GM12891 (cell line): ENCODE data around the gene NT5C1A.

Experiments used
- PAX5 ChIP-seq: IDR thresholded peaks from 2 replicates; pipeline ENCODE4 v1.6.1; 2011; ENCODE audit warnings: low read length, moderate library complexity, mild to moderate bottlenecking; ENCODE audit not compliant: insufficient read depth, severe bottlenecking
- POLR2A ChIP-seq: IDR thresholded peaks from 2 replicates; pipeline ENCODE4 v1.6.1; 2011; ENCODE audit warnings: low read depth, low read length, control low read depth
- POLR2AphosphoS5 ChIP-seq: IDR thresholded peaks from 2 replicates; pipeline ENCODE4 v1.6.1; 2011; ENCODE audit warnings: low read depth, low read length, control low read depth
- POU2F2 ChIP-seq: IDR thresholded peaks from 2 replicates; pipeline ENCODE4 v1.6.1; 2011; ENCODE audit warnings: low read depth, mild to moderate bottlenecking, control low read depth, low read length, moderate library complexity
- TAF1 ChIP-seq: IDR thresholded peaks from 2 replicates; pipeline ENCODE4 v1.6.1; 2011; ENCODE audit warnings: low read depth, low read length, control low read depth

DNA sequence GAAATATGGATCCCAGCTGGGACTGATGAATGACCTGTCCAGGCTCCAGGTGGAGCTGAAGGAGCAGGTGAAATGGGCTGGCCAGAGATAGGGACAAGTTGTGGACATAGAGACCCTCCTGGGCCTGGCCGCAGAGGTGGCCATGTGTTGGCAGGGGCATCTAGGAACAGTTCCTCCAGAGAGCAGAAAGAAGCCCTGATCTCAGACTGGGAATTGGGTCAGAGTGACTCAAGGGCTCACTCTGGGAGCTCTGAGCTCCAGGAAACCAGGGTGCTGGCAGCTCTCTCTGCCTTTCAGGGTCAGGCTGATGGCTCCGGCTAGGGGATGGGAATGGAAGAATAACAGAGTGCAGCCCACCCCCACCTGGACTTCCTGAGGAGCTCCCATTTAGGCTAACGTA lies 3.0 kb downstream of the NT5C1A start:
- TF ChIP-seq TAF1 (no peak), POLR2A (no peak), POLR2AphosphoS5 (no peak), POU2F2 (no peak), PAX5 (no peak)
